IMR-90 (cell line): ENCODE measurements around the gene NPY2R. TPM values are rescaled to one million over a fixed set of nuclear protein-coding genes. Genes with fewer than 3 reads are reported as not detected.

ENCODE experiments used
- ATAC-seq: fragments of 200-7000 bp; cut with Tn5 transposase; 2 replicates; pipeline ENCODE4 v1.9.1; 2020; ENCODE audit warnings: low read depth, mild to moderate bottlenecking, moderate library complexity
- BruUV-seq: library from RNA; stranded (reverse); fragments of 400-500 nt; replicated peaks from 2 replicates; lab custom pipeline; 2021; lab: Mats Ljungman, UMichigan
- CTCF ChIA-PET: fragments of 300-600 bp; formaldehyde crosslinking; extraction: SDS; loops from one replicate; lab custom pipeline; 2021; ENCODE audit warnings: antibody characterized with exemption; lab: Yijun Ruan, JAX
- POLR2A ChIA-PET: fragments of 300-600 bp; sonication (Branson Sonifier 250); formaldehyde crosslinking; loops from one replicate; lab custom pipeline; 2022; ENCODE audit warnings: antibody characterized with exemption; ENCODE audit not compliant: unreplicated experiment; lab: Charles Lee
- DNase-seq: peaks from one replicate; pipeline ENCODE4 v3.0.0; 2013
- H2AFZ ChIP-seq: replicated peaks from 2 replicates; pipeline ENCODE3; 2013; ENCODE audit warnings: low read length, mild to moderate bottlenecking; ENCODE audit not compliant: poor library complexity
- H2AK5ac ChIP-seq: 2 replicates; pipeline ENCODE4 v1.6.1; 2013; ENCODE audit warnings: low read depth, low read length, inconsistent platforms
- H2AK9ac ChIP-seq: replicated peaks from 2 replicates; pipeline ENCODE3; 2013; ENCODE audit warnings: mild to moderate bottlenecking, low read depth, low read length, moderate library complexity; ENCODE audit not compliant: poor library complexity
- H2BK120ac ChIP-seq: 2 replicates; pipeline ENCODE4 v1.6.1; 2013; ENCODE audit warnings: low read depth, low read length, inconsistent platforms
- H2BK15ac ChIP-seq: 3 replicates; pipeline ENCODE4 v1.6.1; 2013; ENCODE audit warnings: low read depth, low read length, inconsistent platforms
- H2BK20ac ChIP-seq: 2 replicates; pipeline ENCODE4 v1.6.1; 2013; ENCODE audit warnings: low read depth, mild to moderate bottlenecking, inconsistent platforms, low read length, moderate library complexity
- H2BK5ac ChIP-seq: 2 replicates; pipeline ENCODE4 v1.6.1; 2013; ENCODE audit warnings: mild to moderate bottlenecking, low read depth, low read length, inconsistent platforms; ENCODE audit not compliant: poor library complexity, severe bottlenecking
- H3K14ac ChIP-seq: replicated peaks from 2 replicates; pipeline ENCODE4 v1.6.1; 2013; ENCODE audit warnings: low read depth, low read length, inconsistent platforms
- H3K18ac ChIP-seq: 2 replicates; pipeline ENCODE4 v1.6.1; 2013; ENCODE audit warnings: low read depth, low read length, control low read depth
- H3K23ac ChIP-seq: 2 replicates; pipeline ENCODE4 v1.6.1; 2013; ENCODE audit warnings: low read depth, low read length, inconsistent platforms
- H3K27ac ChIP-seq: 2 replicates; pipeline ENCODE4 v1.5.1; 2013; ENCODE audit warnings: mild to moderate bottlenecking, control low read depth, low read length; ENCODE audit not compliant: insufficient read depth
- H3K27me3 ChIP-seq: 2 replicates; pipeline ENCODE4 v1.6.1; 2013; ENCODE audit warnings: low read length; ENCODE audit not compliant: control insufficient read depth, insufficient read depth
- H3K36me3 ChIP-seq: 2 replicates; pipeline ENCODE4 v1.6.1; 2013; ENCODE audit warnings: low read length, mixed read lengths; ENCODE audit not compliant: control insufficient read depth, insufficient read depth
- H3K4ac ChIP-seq: 2 replicates; pipeline ENCODE4 v1.6.1; 2013; ENCODE audit warnings: low read depth, low read length, inconsistent platforms
- H3K4me1 ChIP-seq: 2 replicates; pipeline ENCODE4 v1.6.1; 2013; ENCODE audit warnings: low read length, mixed read lengths; ENCODE audit not compliant: control insufficient read depth, insufficient read depth
- H3K4me2 ChIP-seq: 2 replicates; pipeline ENCODE4 v1.6.1; 2013; ENCODE audit warnings: low read depth, mild to moderate bottlenecking, control low read depth, low read length, moderate library complexity
- H3K4me3 ChIP-seq: 2 replicates; pipeline ENCODE4 v1.5.1; 2013; ENCODE audit warnings: low read depth, mild to moderate bottlenecking, control low read depth, low read length, moderate library complexity; ENCODE audit not compliant: insufficient read depth
- H3K56ac ChIP-seq: 2 replicates; pipeline ENCODE4 v1.6.1; 2013; ENCODE audit warnings: low read length, inconsistent platforms; ENCODE audit not compliant: insufficient read depth; ENCODE audit errors: extremely low read depth
- H3K79me1 ChIP-seq, 2 experiments: 2 replicates each; pipeline ENCODE4 v1.6.1; 2013; ENCODE audit warnings: low read length in 2 of 2, inconsistent platforms in 1 of 2, low read depth in 1 of 2
- H3K9ac ChIP-seq: 2 replicates; pipeline ENCODE4 v1.6.1; 2013; ENCODE audit warnings: low read depth, low read length, control low read depth
- H3K9me1 ChIP-seq: 2 replicates; pipeline ENCODE4 v1.6.1; 2013; ENCODE audit warnings: low read length, inconsistent platforms; ENCODE audit not compliant: insufficient read depth
- H3K9me3 ChIP-seq: 2 replicates; pipeline ENCODE4 v1.6.1; 2013; ENCODE audit warnings: low read length; ENCODE audit not compliant: control insufficient read depth, insufficient read depth
- H4K20me1 ChIP-seq: 2 replicates; pipeline ENCODE4 v1.6.1; 2013; ENCODE audit warnings: low read length, inconsistent platforms; ENCODE audit not compliant: insufficient read depth
- H4K5ac ChIP-seq: 2 replicates; pipeline ENCODE4 v1.6.1; 2013; ENCODE audit warnings: mild to moderate bottlenecking, low read depth, low read length, control low read depth
- H4K8ac ChIP-seq, 2 experiments: 2 replicates each; pipeline ENCODE4 v1.6.1; 2013; ENCODE audit warnings: low read depth in 2 of 2, low read length in 2 of 2, control low read depth in 1 of 2, inconsistent platforms in 1 of 2
- H4K91ac ChIP-seq: 2 replicates; pipeline ENCODE4 v1.6.1; 2013; ENCODE audit warnings: low read depth, low read length, inconsistent platforms; ENCODE audit not compliant: insufficient read depth
- CEBPB ChIP-seq: IDR thresholded peaks from 2 replicates; pipeline ENCODE4 v1.6.1; 2012; ENCODE audit warnings: low read depth, low read length, improper control_type of control experiment
- CTCF ChIP-seq: conservative IDR thresholded peaks from 2 replicates; pipeline ENCODE4 v1.5.1; 2012; ENCODE audit warnings: mild to moderate bottlenecking, low read depth, low read length, improper control_type of control experiment
- ELK1 ChIP-seq: fragments of 150-350 bp; IDR thresholded peaks from 2 replicates; pipeline ENCODE4 v1.6.1; 2016; ENCODE audit warnings: low read depth, mild to moderate bottlenecking, low read length, moderate library complexity, borderline replicate concordance
- FOS ChIP-seq: fragments of 150-350 bp; IDR thresholded peaks from 2 replicates; pipeline ENCODE4 v1.6.1; 2016; ENCODE audit warnings: low read depth, low read length
- MAFK ChIP-seq: IDR thresholded peaks from 2 replicates; pipeline ENCODE4 v1.6.1; 2012; ENCODE audit warnings: low read depth, low read length, improper control_type of control experiment
- MAZ ChIP-seq: IDR thresholded peaks from 2 replicates; pipeline ENCODE4 v1.6.1; 2012; ENCODE audit warnings: low read depth, mild to moderate bottlenecking, low read length, improper control_type of control experiment, moderate library complexity, borderline replicate concordance
- POLR2A ChIP-seq: IDR thresholded peaks from 2 replicates; pipeline ENCODE4 v1.6.1; 2012; ENCODE audit warnings: mild to moderate bottlenecking, low read depth, low read length
- RAD21 ChIP-seq: IDR thresholded peaks from 2 replicates; pipeline ENCODE4 v1.6.1; 2012; ENCODE audit warnings: low read length, improper control_type of control experiment
- RFX5 ChIP-seq: IDR thresholded peaks from 2 replicates; pipeline ENCODE4 v1.8.0; 2012; ENCODE audit warnings: low read depth, mild to moderate bottlenecking, low read length, moderate library complexity
- SMC3 ChIP-seq: fragments of 150-350 bp; IDR thresholded peaks from 2 replicates; pipeline ENCODE4 v1.6.1; 2016; ENCODE audit warnings: low read depth, mild to moderate bottlenecking, antibody characterized with exemption, low read length, moderate library complexity
- WGBS, 2 experiments: methylation state at CpG; one replicate each; pipeline versions ENCODE4 v1.1.5 to v1.1.7; 2013; ENCODE audit warnings: missing lambda C conversion rate in 2 of 2; ENCODE audit not compliant: insufficient read length in 1 of 2; ENCODE audit errors: extremely low coverage in 2 of 2; 5-methylcytosine and 5-hydroxymethylcytosine counted together
- dilution Hi-C: fragments of 300-500 bp; cut with HindIII; formaldehyde crosslinking; loops from one replicate; pipeline ENCODE4 v1.14.3; 2018; ENCODE audit warnings: low sequenced_read_pairs; ENCODE audit not compliant: unreplicated experiment
- in situ Hi-C: fragments of 300-500 bp; cut with MboI; formaldehyde crosslinking; loops from 3 replicates; pipeline ENCODE4 v1.14.3; 2019; ENCODE audit warnings: low sequenced_read_pairs, inconsistent platforms, mixed read lengths
- intact Hi-C: fragments of 100-400 bp; cut with micrococcal nuclease; formaldehyde crosslinking; loops from 2 replicates; pipeline ENCODE4 v1.10.0; 2022
- polyA plus RNA-seq, 3 experiments: library from polyadenylated mRNA; depleted of rRNA; stranded (reverse); fragments of >200 nt; gene quantifications; 2 replicates each; pipeline ENCODE4 v1.2.3, GENCODE V29; 2012; ENCODE audit warnings: low replicate concordance in 1 of 3
- total RNA-seq: library from RNA; depleted of rRNA; stranded (reverse); fragments of >200 nt; gene quantifications from 2 replicates; pipeline ENCODE4 v1.2.3, GENCODE V29; 2012

Gene NPY2R
- total and polyA plus RNA-seq, 2 of the 4 experiments (the other 2 are of a cell fraction) = not detected

- Histone ChIP-seq H3K4me3 (no peak overlapping the region), H3K56ac (no peak overlapping the region), H2AK9ac (no peak overlapping the region), H3K14ac (no peak overlapping the region), H3K27ac (no peak overlapping the region), H3K18ac (no peak overlapping the region), H4K8ac (no peak overlapping the region), H3K9me3 (no peaks in the 10 kb centered on the region), H2AFZ (no peak overlapping the region), H3K36me3 (no peaks in the 10 kb centered on the region), H3K27me3 (no peaks in the 10 kb centered on the region), H4K20me1 (no peaks in the 10 kb centered on the region), H3K4me2 (no peak overlapping the region), H3K4ac (no peak overlapping the region), H2BK20ac (no peak overlapping the region), H2BK15ac (no peak overlapping the region), H3K79me1 (no peaks in the 10 kb centered on the region), H3K4me1 (no peaks in the 10 kb centered on the region), H4K5ac (no peak overlapping the region), H3K23ac (no peak overlapping the region), H3K9me1 (no peaks in the 10 kb centered on the region), H2BK120ac (no peak overlapping the region), H3K9ac (no peak overlapping the region), H2BK5ac (no peak overlapping the region), H4K91ac (no peak overlapping the region), H2AK5ac (no peak overlapping the region)
- no CpG with 5 or more reads among the region's 2 CpGs for WGBS, 2 experiments
- in situ Hi-C loops = no loop called here
- TF ChIP-seq POLR2A = no peak
- no peak for TF ChIP-seq RFX5
- TF ChIP-seq ELK1 = no peak
- TF ChIP-seq SMC3 = no peak
- no peak for TF ChIP-seq MAZ
- no peak for TF ChIP-seq CEBPB
- TF ChIP-seq RAD21 = no peak
- TF ChIP-seq CTCF = no peak
- no peak for TF ChIP-seq MAFK
- TF ChIP-seq FOS = no peak
- no peak for DNase-seq
- intact Hi-C loops = no loop called here
- dilution Hi-C loops = no loop called here
- no peak for ATAC-seq
- CTCF ChIA-PET = no interaction called here
- BruUV-seq = no TSS peak
- POLR2A ChIA-PET = no interaction called here
Observed at GRCh38 chr4:155164718-155165117, 43.7 kb upstream of the NPY2R start.
